Measurements from ENCODE around the gene KRTAP9-7. TPM values are rescaled to one million over a fixed set of nuclear protein-coding genes. Genes with fewer than 3 reads are reported as not detected.

The KRTAP9-7 gene
- total and polyA plus RNA-seq, 2 donors (not counting 3 experiments of a cell fraction or from before 2014, with no cell fraction given), result not detected

DNA sequence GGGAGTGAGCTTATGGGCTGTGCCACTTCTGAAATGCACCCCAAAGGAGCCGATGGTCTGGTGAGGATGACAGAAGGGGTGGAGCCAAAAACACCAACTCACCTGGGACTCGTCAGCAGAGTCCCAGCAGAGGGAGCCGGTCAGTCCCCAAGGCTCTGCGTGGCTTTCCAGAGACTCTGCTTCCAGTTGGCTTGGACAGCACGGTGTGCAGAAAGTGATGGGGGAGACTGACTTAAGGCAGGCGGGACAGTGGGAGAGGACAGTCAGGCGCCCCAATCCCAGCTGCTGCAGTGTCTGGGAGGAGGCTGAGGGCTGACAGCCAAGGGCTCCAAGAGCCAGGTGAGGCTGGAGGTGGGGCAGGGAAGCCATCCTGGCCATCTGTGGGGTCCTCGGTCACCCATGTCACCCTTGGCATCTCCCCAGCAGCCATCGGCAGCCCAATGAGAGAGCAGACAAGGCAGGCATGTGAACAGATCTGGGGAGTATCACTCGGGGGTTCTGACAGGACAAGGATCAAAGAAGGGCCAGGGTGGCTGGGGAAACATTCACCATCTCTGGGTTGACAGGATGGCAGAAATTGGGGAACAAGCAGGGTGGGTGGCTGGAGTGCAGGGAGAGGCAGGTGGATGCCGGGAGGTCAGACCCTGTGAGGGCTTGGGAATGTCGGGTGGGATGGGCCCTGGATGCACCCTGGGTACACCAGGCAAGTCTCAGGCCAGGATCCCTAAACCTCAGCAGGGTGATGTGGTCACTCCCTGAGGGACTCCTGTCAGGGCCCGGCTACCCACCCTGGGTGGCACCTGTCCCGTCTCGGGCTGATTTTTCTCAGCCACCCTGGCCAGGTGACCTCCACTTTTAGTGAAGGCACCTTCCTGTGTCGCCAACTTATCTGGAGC, 48.9 kb downstream of the KRTAP9-7 start:
- Histone ChIP-seq H3K9ac (replicated peaks; ENCODE audit: extremely low read depth, insufficient read depth, low read length) (no peak overlapping the region), H3K27me3 (ENCODE audit: control insufficient read depth in 2 of 2, insufficient read depth in 2 of 2, low read length in 2 of 2) (no peaks in the 10 kb centered on the region), H3K36me3 (ENCODE audit: control insufficient read depth in 2 of 2, extremely low read depth in 1 of 2, insufficient read depth in 2 of 2, low read length in 2 of 2) (no peaks in the 10 kb centered on the region), H2AFZ (ENCODE audit: low read depth, low read length) (no peak overlapping the region), H3K4me1 (ENCODE audit: control insufficient read depth, extremely low read depth, insufficient read depth, low read length) (no peaks in the 10 kb centered on the region), H3K27ac (ENCODE audit: insufficient read depth, low read depth, low read length) (no peak overlapping the region), H3K4me3 (replicated peaks in 1 of 3; ENCODE audit: insufficient read depth in 1 of 3, low read depth in 1 of 3, low read length in 3 of 3) (no peak overlapping the region), H3K79me2 (ENCODE audit: control insufficient read depth, insufficient read depth, low read length) (no peaks in the 10 kb centered on the region), H3K9me3 (replicated peaks; ENCODE audit: control insufficient read depth, insufficient read depth, low read length) (no peaks in the 10 kb centered on the region), H4K20me1 (replicated peaks; ENCODE audit: control insufficient read depth, extremely low read depth, insufficient read depth, low read length) (no peaks in the 10 kb centered on the region), H3K9me1 (replicated peaks; ENCODE audit: control insufficient read depth, extremely low read depth, insufficient read depth, low read length) (no peaks in the 10 kb centered on the region), H3K4me2 (ENCODE audit: insufficient read depth, low read length) (no peak overlapping the region)
- TF ChIP-seq GATA2 (IDR thresholded peaks at IDR 0.05; ENCODE audit: insufficient read depth, insufficient read length, low read depth, low read length) (no peak), JUN (IDR thresholded peaks at IDR 0.05; ENCODE audit: borderline replicate concordance, insufficient read depth, insufficient read length, low read depth) (no peak), FOS (IDR thresholded peaks at IDR 0.05; ENCODE audit: borderline replicate concordance, insufficient read depth, low read length) (no peak), POLR2AphosphoS5 (IDR thresholded peaks at IDR 0.05; ENCODE audit: insufficient read depth, low read depth, low read length) (no peak), MYC (IDR thresholded peaks at IDR 0.05; ENCODE audit: low read depth, low read length) (no peak)
- TF ChIP-seq, protein P1, sequence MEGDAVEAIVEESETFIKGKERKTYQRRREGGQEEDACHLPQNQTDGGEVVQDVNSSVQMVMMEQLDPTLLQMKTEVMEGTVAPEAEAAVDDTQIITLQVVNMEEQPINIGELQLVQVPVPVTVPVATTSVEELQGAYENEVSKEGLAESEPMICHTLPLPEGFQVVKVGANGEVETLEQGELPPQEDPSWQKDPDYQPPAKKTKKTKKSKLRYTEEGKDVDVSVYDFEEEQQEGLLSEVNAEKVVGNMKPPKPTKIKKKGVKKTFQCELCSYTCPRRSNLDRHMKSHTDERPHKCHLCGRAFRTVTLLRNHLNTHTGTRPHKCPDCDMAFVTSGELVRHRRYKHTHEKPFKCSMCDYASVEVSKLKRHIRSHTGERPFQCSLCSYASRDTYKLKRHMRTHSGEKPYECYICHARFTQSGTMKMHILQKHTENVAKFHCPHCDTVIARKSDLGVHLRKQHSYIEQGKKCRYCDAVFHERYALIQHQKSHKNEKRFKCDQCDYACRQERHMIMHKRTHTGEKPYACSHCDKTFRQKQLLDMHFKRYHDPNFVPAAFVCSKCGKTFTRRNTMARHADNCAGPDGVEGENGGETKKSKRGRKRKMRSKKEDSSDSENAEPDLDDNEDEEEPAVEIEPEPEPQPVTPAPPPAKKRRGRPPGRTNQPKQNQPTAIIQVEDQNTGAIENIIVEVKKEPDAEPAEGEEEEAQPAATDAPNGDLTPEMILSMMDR (IDR thresholded peaks at IDR 0.05; ENCODE audit: extremely low read depth in 1 of 2, insufficient read depth in 1 of 2, low read depth in 1 of 2, low read length in 2 of 2), result no peak
- TF ChIP-seq, protein P2, sequence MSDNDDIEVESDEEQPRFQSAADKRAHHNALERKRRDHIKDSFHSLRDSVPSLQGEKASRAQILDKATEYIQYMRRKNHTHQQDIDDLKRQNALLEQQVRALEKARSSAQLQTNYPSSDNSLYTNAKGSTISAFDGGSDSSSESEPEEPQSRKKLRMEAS (IDR thresholded peaks at IDR 0.05; ENCODE audit: insufficient read depth, insufficient read length), result no peak
- intact Hi-C loops (cut with micrococcal nuclease) (loop anchor here (10.0 kb wide), 1 partner anchor 340 kb away; no protein-coding TSS in a partner anchor), dilution Hi-C loops (cut with MboI; ENCODE audit: extremely low pct_ligation_motif_present, low sequenced_read_pairs) (no loop called here)
- DNase-seq (ENCODE audit: low read depth, low spot score), result no peak
- no peak for FAIRE-seq
- no TSS peak for BruUV-seq (replicated peaks)
- CTCF ChIA-PET, result interaction anchor here (3.3 kb wide), 1 partner anchor 414 kb away, joined by 34 read pairs; no protein-coding TSS in a partner anchor
- POLR2A ChIA-PET, result no interaction called here

All from endothelial cell of umbilical vein (primary cell).